Effector memory CD4-positive, alpha-beta T cell (primary cell): ENCODE results near the gene FOXA3.
A peak's percentile ranks its signal among the peaks of the same experiment; 100 is the strongest.

Experiments
- DNase-seq, 3 donors: peaks; one replicate each; pipeline ENCODE4 v3.0.0-alpha.2; 2020
- H3K27ac ChIP-seq: 2 replicates; pipeline ENCODE4 v1.7.0; 2013; ENCODE audit warnings: mild to moderate bottlenecking, low read length, moderate library complexity; ENCODE audit not compliant: insufficient read depth, poor library complexity, severe bottlenecking
- H3K27me3 ChIP-seq: replicated peaks from 2 replicates; pipeline ENCODE4 v1.7.0; 2013; ENCODE audit warnings: mild to moderate bottlenecking, low read length; ENCODE audit not compliant: insufficient read depth, control insufficient read depth, poor library complexity, severe bottlenecking
- H3K36me3 ChIP-seq: 2 replicates; pipeline ENCODE4 v1.7.0; 2013; ENCODE audit warnings: mild to moderate bottlenecking, low read length, moderate library complexity; ENCODE audit not compliant: control insufficient read depth, insufficient read depth
- H3K4me1 ChIP-seq: 2 replicates; pipeline ENCODE4 v1.7.0; 2013; ENCODE audit warnings: low read length, mild to moderate bottlenecking; ENCODE audit not compliant: control insufficient read depth, insufficient read depth, poor library complexity, severe bottlenecking
- H3K4me3 ChIP-seq: 2 replicates; pipeline ENCODE4 v1.7.0; 2013; ENCODE audit warnings: low read length, low read depth, mild to moderate bottlenecking; ENCODE audit not compliant: insufficient read depth, poor library complexity, severe bottlenecking
- H3K9me3 ChIP-seq: 2 replicates; pipeline ENCODE4 v1.7.0; 2013; ENCODE audit warnings: mild to moderate bottlenecking, low read length, moderate library complexity; ENCODE audit not compliant: control insufficient read depth

The FOXA3 gene

GRCh38 chr19:45882652-45883585 is 18.8 kb downstream of the FOXA3 start:
- H3K27me3 ChIP-seq = no peaks in the 10 kb centered on the region
- no peaks in the 10 kb centered on the region for H3K36me3 ChIP-seq
- peak overlapping the region; percentile 24 for H3K4me3 ChIP-seq
- H3K9me3 ChIP-seq = no peaks in the 10 kb centered on the region
- peak; percentile 66 to 73 (median 71) for DNase-seq
- H3K4me1 ChIP-seq = peaks cover 37% of the 10 kb centered on the region
- no peak overlapping the region for H3K27ac ChIP-seq

- Histone ChIP-seq H3K27me3 (no peaks in the 10 kb centered on the region), H3K27ac (no peak overlapping the region), H3K4me3 (no peak overlapping the region), H3K36me3 (no peaks in the 10 kb centered on the region), H3K4me1 (peaks cover 37% of the 10 kb centered on the region), H3K9me3 (no peaks in the 10 kb centered on the region)
- no peak for DNase-seq
These were observed 19.4 kb downstream of the FOXA3 start for GRCh38 chr19:45883586-45883880.

- Histone ChIP-seq H3K27me3 (no peaks in the 10 kb centered on the region), H3K4me3 (no peak overlapping the region), H3K36me3 (no peaks in the 10 kb centered on the region), H3K4me1 (peaks cover 37% of the 10 kb centered on the region), H3K9me3 (no peaks in the 10 kb centered on the region), H3K27ac (no peak overlapping the region)
- DNase-seq = no peak
These were observed 20.0 kb downstream of the FOXA3 start for GRCh38 chr19:45883881-45884681.

DNA sequence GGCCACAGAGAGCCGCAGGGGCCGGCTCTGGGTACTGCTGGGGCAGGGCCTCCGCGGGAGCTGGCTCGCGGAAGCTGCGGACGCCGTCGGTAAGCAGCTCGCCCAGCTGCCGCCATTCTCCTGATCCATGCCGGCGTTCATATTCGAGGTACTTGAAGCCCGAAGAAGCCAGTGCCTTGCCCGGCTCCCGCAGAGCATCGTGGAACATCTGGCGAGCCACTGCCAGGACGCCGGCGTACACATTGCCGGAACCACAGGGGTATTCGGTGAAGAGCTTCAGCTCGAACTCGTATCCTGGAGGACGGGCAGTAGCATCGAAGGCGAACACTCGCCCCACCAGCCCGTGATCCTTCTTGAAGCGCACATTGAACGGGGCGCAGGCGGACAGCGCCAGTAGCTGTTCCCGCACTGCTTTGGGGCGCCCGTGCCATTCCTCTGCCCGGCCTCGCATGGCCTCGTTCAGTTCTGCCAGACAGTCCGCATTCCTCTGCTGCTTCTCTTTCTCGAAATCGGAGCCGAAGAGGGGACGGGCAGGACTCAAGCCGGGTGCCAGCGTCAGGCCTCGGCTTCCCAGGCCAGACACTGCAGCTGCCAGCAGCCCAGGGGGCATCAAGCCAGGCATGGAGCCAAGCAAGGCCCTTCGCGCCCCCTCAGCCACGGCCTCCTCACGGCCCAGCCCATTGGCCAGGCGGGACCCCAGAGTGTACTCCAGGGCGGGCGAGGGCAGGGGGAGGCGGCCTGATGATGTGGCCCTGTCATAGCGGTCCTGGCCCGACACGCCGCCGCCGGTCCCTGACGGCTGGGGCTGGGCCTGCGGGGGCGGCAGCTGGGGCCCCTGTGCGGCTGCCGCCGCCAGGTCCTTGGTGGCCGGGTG is 20.8 kb downstream of the FOXA3 start:
- H3K4me3 ChIP-seq = peak overlapping the region; percentile 67
- no peaks in the 10 kb centered on the region for H3K27me3 ChIP-seq
- peaks cover 37% of the 10 kb centered on the region for H3K4me1 ChIP-seq
- H3K9me3 ChIP-seq = no peaks in the 10 kb centered on the region
- no peak for DNase-seq
- peak overlapping the region; percentile 72 for H3K27ac ChIP-seq
- H3K36me3 ChIP-seq = no peaks in the 10 kb centered on the region

DNA sequence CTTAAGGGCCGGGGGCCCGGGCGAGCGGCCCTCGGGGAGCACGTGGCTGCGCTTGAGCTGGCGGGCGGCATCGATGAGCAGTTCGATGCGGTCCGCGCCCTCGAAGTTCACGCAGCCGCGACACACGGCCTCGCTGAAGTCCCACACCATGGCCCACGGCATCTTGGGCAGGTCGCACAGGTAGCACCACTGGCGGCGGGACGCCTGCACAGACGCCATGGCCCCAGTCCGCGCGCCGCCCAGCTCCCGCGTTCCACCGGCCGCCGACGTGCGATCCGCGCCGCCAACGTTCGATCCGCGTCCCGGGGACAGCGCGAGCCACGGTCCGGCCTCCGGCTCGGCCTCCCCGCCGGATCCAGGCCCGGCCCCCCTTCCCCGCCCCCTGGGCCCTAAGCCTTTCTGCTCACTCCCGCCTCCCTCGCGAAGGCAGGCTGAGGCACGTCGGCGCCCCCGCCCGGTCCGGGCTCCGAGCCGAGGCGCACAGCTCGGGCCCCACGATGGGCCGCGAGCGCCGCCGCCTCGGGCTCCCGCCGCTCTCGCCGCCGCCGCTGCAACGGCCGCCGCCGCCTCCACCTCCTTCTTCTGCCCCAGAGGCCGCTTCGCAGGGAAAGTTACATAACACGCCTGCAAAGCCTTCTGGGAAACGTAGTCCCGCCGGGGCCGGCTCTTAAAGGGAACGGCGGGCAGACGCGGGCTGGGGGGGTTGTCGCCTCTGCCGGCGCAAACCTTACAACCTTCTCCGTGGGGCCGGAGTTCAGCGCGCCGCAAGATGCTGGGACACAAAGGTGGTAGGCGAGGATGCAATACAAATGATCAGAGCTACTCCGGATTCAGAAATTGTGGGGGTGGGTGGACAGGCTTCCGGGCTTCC is 21.7 kb downstream of the FOXA3 start, which contains the start of gene IRF2BP1:
IRF2BP1 (minus strand) TSS at position 586 of the 871 bp plus-strand sequence; CDS start at position 219, 367 bp downstream.
- H3K9me3 ChIP-seq = no peaks in the 10 kb centered on the region
- H3K4me3 ChIP-seq = peak within 1 kb of the TSS; percentile 67
- no peaks in the 10 kb centered on the region for H3K27me3 ChIP-seq
- peaks cover 37% of the 10 kb centered on the region for H3K4me1 ChIP-seq
- DNase-seq = peak; percentile 80 to 88 (median 84)
- H3K36me3 ChIP-seq = no peaks in the 10 kb centered on the region
- peak within 1 kb of the TSS; percentile 72 for H3K27ac ChIP-seq

GRCh38 chr19:45886427-45887199 is 22.5 kb downstream of the FOXA3 start:
- DNase-seq = peak; percentile 72 to 82 (median 81)
- Histone ChIP-seq H3K36me3 (no peaks in the 10 kb centered on the region), H3K27ac (peak overlapping the region; percentile 72), H3K9me3 (no peaks in the 10 kb centered on the region), H3K4me3 (peak overlapping the region; percentile 67), H3K27me3 (no peaks in the 10 kb centered on the region), H3K4me1 (peaks cover 37% of the 10 kb centered on the region)

GRCh38 chr19:45887200-45887710 is 23.1 kb downstream of the FOXA3 start:
- Histone ChIP-seq H3K36me3 (no peaks in the 10 kb centered on the region), H3K4me1 (peaks cover 37% of the 10 kb centered on the region)
- DNase-seq = no peak

GRCh38 chr19:45889210-45889885 is 25.2 kb downstream of the FOXA3 start:
- H3K9me3 ChIP-seq = no peaks in the 10 kb centered on the region
- peaks cover 21% of the 10 kb centered on the region for H3K4me1 ChIP-seq
- no peaks in the 10 kb centered on the region for H3K36me3 ChIP-seq
- no peak overlapping the region for H3K4me3 ChIP-seq
- no peaks in the 10 kb centered on the region for H3K27me3 ChIP-seq
- H3K27ac ChIP-seq = no peak overlapping the region
- no peak for DNase-seq

More at GRCh38 chr19:45887200-45887710, 23.1 kb downstream of the FOXA3 start:
- H3K9me3 ChIP-seq = no peaks in the 10 kb centered on the region
- no peaks in the 10 kb centered on the region for H3K27me3 ChIP-seq
- peak overlapping the region; percentile 67 for H3K4me3 ChIP-seq
- peak overlapping the region; percentile 72 for H3K27ac ChIP-seq
